GM04504 (cell line): ENCODE results near the gene HOXC11.
A peak's percentile ranks its signal among the peaks of the same experiment; 100 is the strongest.

Source experiments
- DNase-seq: peaks from one replicate; pipeline ENCODE4 v3.0.0-alpha.2; 2012; ENCODE audit warnings: low read depth

HOXC11 gene

DNA sequence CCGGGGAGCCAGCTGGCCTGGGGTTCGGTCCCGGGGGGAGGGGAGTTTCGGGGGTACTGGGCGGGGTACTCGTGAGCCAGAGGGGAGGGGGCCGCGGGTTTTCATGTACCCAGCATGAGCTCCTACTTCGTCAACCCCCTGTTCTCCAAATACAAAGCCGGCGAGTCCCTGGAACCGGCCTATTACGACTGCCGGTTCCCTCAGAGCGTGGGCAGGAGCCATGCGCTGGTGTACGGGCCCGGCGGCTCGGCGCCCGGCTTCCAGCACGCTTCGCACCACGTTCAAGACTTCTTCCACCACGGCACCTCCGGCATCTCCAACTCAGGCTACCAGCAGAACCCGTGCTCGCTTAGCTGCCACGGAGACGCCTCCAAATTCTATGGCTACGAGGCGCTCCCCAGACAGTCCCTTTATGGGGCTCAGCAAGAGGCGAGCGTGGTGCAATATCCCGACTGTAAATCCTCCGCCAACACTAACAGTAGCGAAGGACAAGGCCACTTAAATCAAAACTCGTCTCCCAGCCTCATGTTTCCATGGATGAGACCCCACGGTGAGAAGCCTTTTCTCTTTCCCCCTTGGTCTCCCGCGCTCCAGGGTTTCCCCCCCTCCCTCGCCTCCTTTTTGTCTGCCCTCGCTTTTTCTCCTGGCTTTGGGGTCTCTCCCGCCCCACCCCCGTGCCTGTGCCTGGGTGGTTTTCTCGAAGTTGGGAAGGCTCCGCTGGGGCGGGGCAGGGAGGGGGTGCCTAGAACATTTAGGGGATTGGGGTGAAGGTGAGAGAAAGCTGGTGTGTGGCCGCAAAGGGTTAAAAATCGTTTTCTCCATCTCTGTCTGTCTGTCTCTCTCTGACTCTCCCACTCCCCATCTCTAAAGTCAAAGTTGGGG lies 36.5 kb downstream of the HOXC11 start:
- DNase-seq, result no peak

DNA sequence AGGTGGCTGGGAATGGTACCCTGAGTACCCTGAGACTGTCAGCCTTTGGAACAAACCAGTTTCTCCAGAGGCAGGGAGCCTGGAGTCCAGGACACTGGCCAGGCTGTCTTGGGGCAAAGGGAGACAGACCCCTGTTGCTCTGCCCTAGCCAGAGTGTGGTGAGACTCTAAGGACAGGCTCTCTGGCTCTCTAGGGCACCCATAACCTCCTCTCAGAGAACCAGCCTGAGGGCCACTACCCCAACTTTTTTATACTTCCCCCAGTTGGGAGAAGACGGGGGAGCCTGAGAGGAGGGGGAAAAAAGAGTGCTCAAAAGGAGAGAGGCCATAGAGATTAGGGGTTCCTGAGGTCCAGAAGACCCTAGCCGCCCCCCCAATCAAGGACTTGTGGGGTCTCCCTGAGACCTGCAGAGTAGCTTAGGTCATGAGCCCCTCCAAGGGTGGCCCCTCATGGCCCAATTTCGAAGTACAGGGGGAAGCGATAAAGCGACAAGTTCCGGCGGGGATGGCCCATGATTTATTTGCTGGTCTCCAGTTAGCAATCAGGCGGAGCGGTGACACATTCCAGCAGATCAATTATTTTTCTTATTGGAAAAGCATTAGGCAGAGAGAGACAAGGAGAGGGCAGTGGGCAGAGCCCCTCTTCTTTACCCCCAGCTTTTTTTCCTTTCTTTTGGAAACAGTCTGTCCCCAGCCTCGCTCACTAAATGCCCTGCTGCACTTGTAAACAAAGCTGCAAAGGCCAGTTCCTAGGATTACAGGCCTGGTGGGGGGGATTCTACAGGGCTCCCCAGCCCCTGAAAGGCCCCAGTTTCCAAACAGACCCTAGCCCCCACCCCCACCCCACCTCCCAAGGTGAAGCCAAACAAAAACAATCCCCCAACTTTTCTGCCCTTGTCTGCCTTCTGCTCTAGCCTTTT lies 37.4 kb downstream of the HOXC11 start:
- DNase-seq, result no peak

DNA sequence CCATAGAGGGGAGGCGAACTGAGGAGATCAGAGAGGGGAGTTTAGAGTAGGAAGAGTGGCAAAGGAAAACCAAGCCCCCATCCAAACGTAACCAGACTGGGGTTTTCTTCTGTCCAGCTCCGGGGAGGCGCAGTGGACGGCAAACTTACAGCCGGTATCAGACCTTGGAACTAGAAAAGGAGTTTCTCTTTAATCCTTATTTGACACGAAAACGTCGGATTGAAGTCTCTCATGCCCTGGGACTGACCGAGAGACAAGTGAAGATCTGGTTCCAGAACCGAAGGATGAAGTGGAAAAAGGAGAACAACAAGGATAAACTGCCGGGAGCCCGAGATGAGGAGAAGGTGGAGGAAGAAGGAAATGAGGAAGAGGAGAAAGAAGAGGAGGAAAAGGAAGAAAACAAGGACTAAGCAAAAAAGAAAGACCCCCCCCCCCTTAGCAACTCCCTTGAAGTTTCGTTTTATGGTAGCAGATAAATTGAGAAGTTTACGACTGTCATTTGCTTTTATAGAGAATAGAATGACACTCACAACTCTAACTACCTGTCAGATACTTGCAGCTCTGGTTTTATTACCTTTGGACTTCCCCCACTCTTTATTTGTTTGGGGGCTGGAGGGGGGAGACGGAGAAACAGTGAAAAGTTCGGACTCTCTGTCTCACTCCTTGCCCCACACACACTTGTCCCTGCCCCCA lies 38.2 kb downstream of the HOXC11 start:
- DNase-seq, result no peak

- DNase-seq, result no peak
Observed at GRCh38 chr12:54011665-54012532, 39.0 kb downstream of the HOXC11 start.

GRCh38 chr12:54012631-54013409 lies 39.9 kb downstream of the HOXC11 start:
- DNase-seq, result no peak

- no peak for DNase-seq
Observed at GRCh38 chr12:54014377-54015017, 41.6 kb downstream of the HOXC11 start.

GRCh38 chr12:54015018-54015931 lies 42.3 kb downstream of the HOXC11 start:
- DNase-seq, result no peak

DNA sequence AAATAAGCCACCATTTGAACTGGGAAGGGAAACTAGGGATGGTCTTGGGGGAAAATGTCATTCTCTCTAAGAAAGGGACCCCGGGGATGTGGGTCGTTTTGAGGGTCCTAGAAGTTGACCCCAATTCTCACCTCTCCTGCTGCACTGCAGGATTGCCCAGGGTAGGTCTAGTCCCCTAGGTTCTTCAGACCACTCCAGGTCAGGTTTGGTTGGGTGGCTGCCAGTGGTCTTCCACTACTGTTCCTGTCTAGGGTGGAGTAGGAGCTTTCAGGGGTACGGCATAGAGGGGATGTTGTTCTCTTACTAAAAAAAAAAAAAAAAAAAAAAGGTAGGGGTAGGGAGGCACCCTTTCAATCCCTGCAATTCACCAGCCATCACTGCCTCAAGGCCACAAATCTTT lies 43.1 kb downstream of the HOXC11 start:
- no peak for DNase-seq

DNA sequence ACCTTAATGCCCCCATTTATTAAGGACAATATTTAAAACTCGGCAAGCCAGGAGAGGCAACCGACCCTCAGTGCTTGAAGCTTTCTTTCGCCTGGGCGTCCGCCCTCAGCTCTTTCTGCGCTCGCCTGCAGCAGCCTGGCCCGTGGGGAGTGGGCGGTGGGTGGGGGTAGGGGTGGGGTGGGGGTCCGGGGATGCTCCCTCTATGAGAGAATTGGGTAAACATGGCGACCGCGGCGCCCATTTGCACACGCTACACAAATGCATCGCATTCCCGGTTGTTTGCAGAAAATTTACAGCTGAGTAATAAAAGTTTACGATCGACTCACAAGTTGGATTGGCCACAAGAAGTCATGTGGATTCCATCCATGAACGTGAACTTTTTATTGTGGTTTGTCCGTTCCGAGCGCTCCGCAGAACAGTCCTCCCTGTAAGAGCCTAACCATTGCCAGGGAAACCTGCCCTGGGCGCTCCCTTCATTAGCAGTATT lies 43.6 kb downstream of the HOXC11 start:
- peak; percentile 85 for DNase-seq

GRCh38 chr12:54017027-54017788 lies 44.3 kb downstream of the HOXC11 start:
- no peak for DNase-seq

DNA sequence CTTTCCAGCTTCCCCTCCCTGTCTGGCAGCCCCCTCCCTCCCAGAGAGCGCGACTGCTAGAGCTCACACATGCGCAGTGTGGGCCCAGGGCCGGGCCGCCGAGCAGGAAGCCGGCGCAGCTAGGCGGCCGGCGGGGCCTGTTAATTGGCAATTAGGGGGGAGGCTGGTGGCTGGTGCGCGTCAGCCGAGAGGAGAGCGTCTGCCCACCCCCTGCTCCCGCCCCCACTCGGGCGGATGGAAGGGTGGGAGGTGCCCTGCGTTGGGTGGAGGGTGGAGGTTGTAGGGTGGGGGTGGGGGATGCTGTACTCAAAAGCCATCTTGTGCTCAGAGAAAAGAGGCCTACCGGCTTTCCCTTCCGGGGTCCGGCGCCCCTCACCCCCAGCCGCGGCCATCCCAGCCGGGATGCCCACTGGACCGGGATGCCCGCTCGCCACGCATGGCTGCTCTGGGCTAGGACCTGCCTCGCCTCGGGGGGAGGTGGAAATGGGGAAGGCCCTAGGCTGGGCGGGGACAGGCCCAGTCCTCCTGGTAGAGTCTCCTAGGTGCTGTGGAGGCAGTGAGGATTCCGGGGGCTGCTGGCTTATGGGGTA lies 45.0 kb downstream of the HOXC11 start:
- peak; percentile 94 for DNase-seq

GRCh38 chr12:54018468-54018984 lies 45.6 kb downstream of the HOXC11 start:
- DNase-seq, result no peak

- no peak for DNase-seq
Observed at GRCh38 chr12:54019091-54019811, 46.3 kb downstream of the HOXC11 start.

DNA sequence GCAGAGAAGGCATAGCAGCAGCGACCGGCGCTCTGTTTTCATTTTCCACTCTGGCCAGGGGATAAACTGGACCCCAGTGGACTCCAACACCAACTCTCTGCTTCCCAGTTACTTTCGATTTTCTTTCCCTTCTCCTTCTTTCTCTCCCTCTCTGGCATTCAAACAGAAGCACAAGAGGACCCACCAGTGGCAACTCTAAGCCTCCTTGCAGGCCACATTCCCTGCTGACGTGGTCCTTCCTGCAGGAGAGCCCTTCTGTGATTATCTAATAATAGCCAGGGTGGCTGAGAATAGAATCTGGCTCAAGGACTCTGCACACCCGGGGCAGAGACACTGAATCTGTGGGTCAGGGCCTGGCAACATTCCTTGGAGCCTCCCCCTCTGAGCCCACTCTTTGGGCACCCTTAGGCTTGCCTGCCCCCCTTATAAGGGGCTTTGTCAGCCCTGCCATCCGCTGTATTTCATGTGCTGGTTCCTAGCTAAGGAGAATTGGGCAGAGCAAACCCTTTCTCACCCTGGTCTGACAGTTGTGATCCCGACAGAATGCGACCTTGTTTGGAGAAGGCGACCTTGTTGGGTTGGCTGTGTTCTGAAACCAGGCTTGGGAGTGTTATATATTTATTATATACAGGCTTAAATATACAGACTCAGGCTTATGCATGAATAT lies 47.1 kb downstream of the HOXC11 start:
- no peak for DNase-seq

GRCh38 chr12:54020591-54021405 lies 47.9 kb downstream of the HOXC11 start:
- DNase-seq, result no peak
